Measurements from ENCODE around the gene UBE2G1. TPM values are rescaled to one million over a fixed set of nuclear protein-coding genes. Genes with fewer than 3 reads are reported as not detected.

UBE2G1 gene
- total RNA-seq, 1 donor from 2014 or later, result 66.6 TPM

- H3K36me3 Mint-ChIP-seq (ENCODE audit: low read depth), result peaks cover 26% of the 10 kb centered on the region
- ATAC-seq (ENCODE audit: low read depth) (no peak), DNase-seq (no peak)
- ChIA-PET POLR2A (interaction anchor here (0.6 kb wide), 1 partner anchor 61 kb away, joined by 5 read pairs; no protein-coding TSS in a partner anchor), CTCF (no interaction called here)
- intact Hi-C loops (cut with micrococcal nuclease), result loop anchor here (5.0 kb wide), 1 partner anchor 47 kb away; no protein-coding TSS in a partner anchor
- H3K9me3 Mint-ChIP-seq, result no peaks in the 10 kb centered on the region
- H3K4me3 Mint-ChIP-seq, result no peak overlapping the region
- no peaks in the 10 kb centered on the region for H3K27me3 Mint-ChIP-seq
- H3K27ac Mint-ChIP-seq, result no peak overlapping the region
- TF ChIP-seq CTCF (IDR thresholded peaks at IDR 0.05), result no peak
- H3K4me1 Mint-ChIP-seq, result peaks cover 63% of the 10 kb centered on the region
These were observed 56.0 kb downstream of the UBE2G1 start for GRCh38 chr17:4310354-4311060.

- H3K9me3 Mint-ChIP-seq, result no peaks in the 10 kb centered on the region
- H3K27ac Mint-ChIP-seq, result no peak overlapping the region
- DNase-seq, result no peak
- CTCF ChIA-PET, result no interaction called here
- no peaks in the 10 kb centered on the region for H3K27me3 Mint-ChIP-seq
- TF ChIP-seq CTCF (IDR thresholded peaks at IDR 0.05), result no peak
- H3K4me3 Mint-ChIP-seq, result no peak overlapping the region
- peaks cover 61% of the 10 kb centered on the region for H3K4me1 Mint-ChIP-seq
- ATAC-seq (ENCODE audit: low read depth), result no peak
- intact Hi-C loops (cut with micrococcal nuclease), result loop anchor here (5.0 kb wide), 1 partner anchor 47 kb away; no protein-coding TSS in a partner anchor
- POLR2A ChIA-PET, result no interaction called here
- H3K36me3 Mint-ChIP-seq (ENCODE audit: low read depth), result peaks cover 29% of the 10 kb centered on the region
These were observed 56.6 kb downstream of the UBE2G1 start for GRCh38 chr17:4309897-4310296.

GRCh38 chr17:4307179-4307930, 59.1 kb downstream of the UBE2G1 start:
- CTCF ChIA-PET, result interaction anchor here (1.2 to 1.3 kb wide), 2 partner anchors 52 to 105 kb away, joined by 3 read pairs; no protein-coding TSS in a partner anchor
- intact Hi-C loops (cut with micrococcal nuclease), result no loop called here
- POLR2A ChIA-PET, result interaction anchor here (1.0 kb wide), 1 partner anchor 58 kb away, joined by 3 read pairs; no protein-coding TSS in a partner anchor
- no peak for DNase-seq
- H3K4me3 Mint-ChIP-seq, result no peak overlapping the region
- peaks cover 42% of the 10 kb centered on the region for H3K4me1 Mint-ChIP-seq
- no peaks in the 10 kb centered on the region for H3K9me3 Mint-ChIP-seq
- ATAC-seq (ENCODE audit: low read depth), result no peak
- H3K27ac Mint-ChIP-seq, result no peak overlapping the region
- H3K36me3 Mint-ChIP-seq (ENCODE audit: low read depth), result peaks cover 42% of the 10 kb centered on the region
- TF ChIP-seq CTCF (IDR thresholded peaks at IDR 0.05), result no peak
- no peaks in the 10 kb centered on the region for H3K27me3 Mint-ChIP-seq

GRCh38 chr17:4305224-4305623, 61.3 kb downstream of the UBE2G1 start:
- POLR2A ChIA-PET, result interaction anchor here (0.7 kb wide), 1 partner anchor 207 kb away, joined by 6 read pairs; no protein-coding TSS in a partner anchor
- Mint-ChIP-seq H3K9me3 (no peaks in the 10 kb centered on the region), H3K4me1 (peaks cover 27% of the 10 kb centered on the region), H3K4me3 (no peak overlapping the region), H3K27me3 (no peaks in the 10 kb centered on the region), H3K27ac (no peak overlapping the region), H3K36me3 (ENCODE audit: low read depth) (peaks cover 59% of the 10 kb centered on the region)
- DNase-seq, result no peak
- no peak for ATAC-seq (ENCODE audit: low read depth)
- no peak for TF ChIP-seq CTCF (IDR thresholded peaks at IDR 0.05)
- intact Hi-C loops (cut with micrococcal nuclease), result loop anchor here (2.0 kb wide), 1 partner anchor 62 kb away; the partner anchor contains the start of gene UBE2G1
- CTCF ChIA-PET, result interaction anchor here (0.9 to 3.1 kb wide), 3 partner anchors 10 to 107 kb away, joined by 3 to 19 read pairs (median 4); no protein-coding TSS in a partner anchor

All from activated B cell treated with CpG ODN at 0.5 μM for 24 hours (primary cell).